ENCODE data around the gene NBAS. TPM values are rescaled to one million over a fixed set of nuclear protein-coding genes. Genes with fewer than 3 reads are reported as not detected.

NBAS gene
- polyA plus RNA-seq, 1 experiment = 35.6 TPM

GRCh38 chr2:15601681-15602080, 40.5 kb upstream of the NBAS start:
- Histone ChIP-seq H3K36me3 (ENCODE audit: control insufficient read depth, insufficient read depth, low read length) (peaks cover 24% of the 10 kb centered on the region), H3K27me3 (ENCODE audit: control insufficient read depth, insufficient read depth, low read length) (no peaks in the 10 kb centered on the region), H3K4me3 (ENCODE audit: low read depth, low read length) (no peak overlapping the region)
- ChIA-PET POLR2A (no interaction called here), CTCF (interaction anchor here (0.7 to 1.3 kb wide), 2 partner anchors 8 to 13 kb away, joined by 3 to 4 read pairs; no protein-coding TSS in a partner anchor)
- DNase-seq (ENCODE audit: low read depth) = no peak
- no peak for TF ChIP-seq CTCF (IDR thresholded peaks at IDR 0.05; ENCODE audit: insufficient read depth, low read depth, low read length)

- H3K4me3 ChIP-seq (ENCODE audit: low read depth, low read length) = no peak overlapping the region
- ChIA-PET POLR2A (no interaction called here), CTCF (interaction anchor here (1.7 kb wide), 1 partner anchor 36 kb away, joined by 3 read pairs; no protein-coding TSS in a partner anchor)
- peaks cover 23% of the 10 kb centered on the region for H3K36me3 ChIP-seq (ENCODE audit: control insufficient read depth, insufficient read depth, low read length)
- no peak for TF ChIP-seq CTCF (IDR thresholded peaks at IDR 0.05; ENCODE audit: insufficient read depth, low read depth, low read length)
- no peaks in the 10 kb centered on the region for H3K27me3 ChIP-seq (ENCODE audit: control insufficient read depth, insufficient read depth, low read length)
- no peak for DNase-seq (ENCODE audit: low read depth)
Measured at GRCh38 chr2:15599994-15600393, 38.9 kb upstream of the NBAS start.

GRCh38 chr2:15596968-15597367, 35.8 kb upstream of the NBAS start:
- peaks cover 10% of the 10 kb centered on the region for H3K36me3 ChIP-seq (ENCODE audit: control insufficient read depth, insufficient read depth, low read length)
- no peak for TF ChIP-seq CTCF (IDR thresholded peaks at IDR 0.05; ENCODE audit: insufficient read depth, low read depth, low read length)
- H3K4me3 ChIP-seq (ENCODE audit: low read depth, low read length) = no peak overlapping the region
- POLR2A ChIA-PET = no interaction called here
- no peaks in the 10 kb centered on the region for H3K27me3 ChIP-seq (ENCODE audit: control insufficient read depth, insufficient read depth, low read length)
- CTCF ChIA-PET = no interaction called here
- no peak for DNase-seq (ENCODE audit: low read depth)

- POLR2A ChIA-PET = no interaction called here
- TF ChIP-seq CTCF (IDR thresholded peaks at IDR 0.05; ENCODE audit: insufficient read depth, low read depth, low read length) = no peak
- CTCF ChIA-PET = no interaction called here
- no peak overlapping the region for H3K4me3 ChIP-seq (ENCODE audit: low read depth, low read length)
- no peaks in the 10 kb centered on the region for H3K27me3 ChIP-seq (ENCODE audit: control insufficient read depth, insufficient read depth, low read length)
- no peak for DNase-seq (ENCODE audit: low read depth)
- peaks cover 10% of the 10 kb centered on the region for H3K36me3 ChIP-seq (ENCODE audit: control insufficient read depth, insufficient read depth, low read length)
Measured at GRCh38 chr2:15596350-15596749, 35.2 kb upstream of the NBAS start.

GRCh38 chr2:15595936-15596335, 34.8 kb upstream of the NBAS start:
- no peaks in the 10 kb centered on the region for H3K27me3 ChIP-seq (ENCODE audit: control insufficient read depth, insufficient read depth, low read length)
- ChIA-PET CTCF (no interaction called here), POLR2A (no interaction called here)
- DNase-seq (ENCODE audit: low read depth) = no peak
- H3K36me3 ChIP-seq (ENCODE audit: control insufficient read depth, insufficient read depth, low read length) = peaks cover 8% of the 10 kb centered on the region
- no peak for TF ChIP-seq CTCF (IDR thresholded peaks at IDR 0.05; ENCODE audit: insufficient read depth, low read depth, low read length)
- no peak overlapping the region for H3K4me3 ChIP-seq (ENCODE audit: low read depth, low read length)

All from BJ (cell line).